Measurements from ENCODE around the gene TM7SF3. TPM values are rescaled to one million over a fixed set of nuclear protein-coding genes. Genes with fewer than 3 reads are reported as not detected.
"Not testable (repeated sequence)": the region's sequence is repeated elsewhere in the genome, so short reads cannot be mapped to it uniquely, and the experiment has no call there.

Gene TM7SF3
- total RNA-seq, 4 donors from 2014 or later: 67.2 to 142 (median 124) TPM

- H3K36me3 ChIP-seq: no peaks in the 10 kb centered on the region
- H3K4me1 ChIP-seq: peaks cover 31% of the 10 kb centered on the region
- no peak for DNase-seq (ENCODE audit: low spot score in 2 of 2)
- H3K27me3 ChIP-seq: no peaks in the 10 kb centered on the region
- no peak overlapping the region for H3K27ac ChIP-seq
- H3K9me3 ChIP-seq: no peaks in the 10 kb centered on the region
- no peak overlapping the region for H3K4me3 ChIP-seq
- TF ChIP-seq CTCF (IDR thresholded peaks at IDR 0.05) (no peak), POLR2A (IDR thresholded peaks at IDR 0.05) (no peak)
- WGBS: 98% methylated on average over 2 of the region's 2 CpGs
These were observed 6.6 kb upstream of the TM7SF3 start for GRCh38 chr12:27020761-27021160.

- no peak overlapping the region for H3K27ac ChIP-seq
- no peak for TF ChIP-seq CTCF (IDR thresholded peaks at IDR 0.05)
- no peak for TF ChIP-seq POLR2A (IDR thresholded peaks at IDR 0.05)
- TF ChIP-seq POLR2AphosphoS5 (IDR thresholded peaks at IDR 0.05): no peak
- TF ChIP-seq EP300 (IDR thresholded peaks at IDR 0.05): no peak
- 44% methylated on average over 1 of the region's 1 CpG for WGBS
These were observed 3.9 kb upstream of the TM7SF3 start for GRCh38 chr12:27018037-27018436.

GRCh38 chr12:27017163-27017823 lies 3.1 kb upstream of the TM7SF3 start:
- H3K4me1 ChIP-seq: peaks cover 34% of the 10 kb centered on the region
- H3K36me3 ChIP-seq; DNase-seq (ENCODE audit: low spot score in 2 of 2); H3K27ac ChIP-seq; H3K27me3 ChIP-seq; H3K9me3 ChIP-seq; H3K4me3 ChIP-seq: not testable (repeated sequence)
- WGBS: 75% methylated on average over 5 of the region's 5 CpGs

More at GRCh38 chr12:27018037-27018436, 3.9 kb upstream of the TM7SF3 start:
- H3K9me3 ChIP-seq: no peaks in the 10 kb centered on the region
- no peaks in the 10 kb centered on the region for H3K27me3 ChIP-seq
- DNase-seq (ENCODE audit: low spot score in 2 of 2): no peak
- peaks cover 26% of the 10 kb centered on the region for H3K4me1 ChIP-seq
- H3K36me3 ChIP-seq: no peaks in the 10 kb centered on the region
- H3K4me3 ChIP-seq: no peak overlapping the region

GRCh38 chr12:27015730-27016076 lies 1.5 kb upstream of the TM7SF3 start:
- H3K4me3 ChIP-seq: no peak overlapping the region
- 3% methylated on average over 2 of the region's 2 CpGs for WGBS
- DNase-seq (ENCODE audit: low spot score in 2 of 2): no peak
- H3K27me3 ChIP-seq: no peaks in the 10 kb centered on the region
- no peaks in the 10 kb centered on the region for H3K9me3 ChIP-seq
- TF ChIP-seq EP300 (IDR thresholded peaks at IDR 0.05) (no peak), POLR2AphosphoS5 (IDR thresholded peaks at IDR 0.05) (no peak), POLR2A (IDR thresholded peaks at IDR 0.05) (no peak), CTCF (IDR thresholded peaks at IDR 0.05) (peak; percentile 20 to 32)
- H3K4me1 ChIP-seq: peaks cover 40% of the 10 kb centered on the region
- H3K27ac ChIP-seq: no peak overlapping the region
- H3K36me3 ChIP-seq: no peaks in the 10 kb centered on the region

GRCh38 chr12:27014859-27015729 lies 910 bp upstream of the TM7SF3 start:
- peaks cover 40% of the 10 kb centered on the region for H3K4me1 ChIP-seq
- TF ChIP-seq EP300 (IDR thresholded peaks at IDR 0.05) (no peak), POLR2AphosphoS5 (IDR thresholded peaks at IDR 0.05) (no peak), POLR2A (IDR thresholded peaks at IDR 0.05) (no peak), CTCF (IDR thresholded peaks at IDR 0.05) (no peak)
- H3K36me3 ChIP-seq: no peaks in the 10 kb centered on the region
- 53% methylated on average over 12 of the region's 12 CpGs for WGBS
- H3K27ac ChIP-seq: peak overlapping the region; percentile 93
- peak overlapping the region; percentile 95 for H3K4me3 ChIP-seq
- DNase-seq (ENCODE audit: low spot score in 2 of 2): no peak
- no peaks in the 10 kb centered on the region for H3K27me3 ChIP-seq
- no peaks in the 10 kb centered on the region for H3K9me3 ChIP-seq
